HepG2 (cell line): ENCODE results near the gene ARHGAP23. TPM values are rescaled to one million over a fixed set of nuclear protein-coding genes. Genes with fewer than 3 reads are reported as not detected.

ENCODE experiments used
- CBFB ChIP-seq: sonication (generic); formaldehyde crosslinking; IDR thresholded peaks from 2 replicates; pipeline ENCODE4 v1.4.0; 2020; ENCODE audit warnings: missing genetic modification reagents
- CREBL2 ChIP-seq: sonication (generic); formaldehyde crosslinking; IDR thresholded peaks from 2 replicates; pipeline ENCODE4 v1.8.1; 2023; ENCODE audit warnings: missing genetic modification reagents, mild to moderate bottlenecking, borderline replicate concordance
- FOSL2 ChIP-seq: sonication (generic); formaldehyde crosslinking; IDR thresholded peaks from 2 replicates; pipeline ENCODE4 v1.4.0; 2020; ENCODE audit warnings: missing genetic modification reagents
- HINFP ChIP-seq: sonication (generic); formaldehyde crosslinking; IDR thresholded peaks from 2 replicates; pipeline ENCODE4 v1.4.0; 2020; ENCODE audit warnings: low read depth, mild to moderate bottlenecking, missing genetic modification reagents
- HOXA7 ChIP-seq: sonication (generic); formaldehyde crosslinking; IDR thresholded peaks from 2 replicates; pipeline ENCODE4 v1.8.1; 2022; ENCODE audit warnings: mild to moderate bottlenecking, missing genetic modification reagents, moderate library complexity
- KDM2A ChIP-seq: sonication (generic); formaldehyde crosslinking; IDR thresholded peaks from 2 replicates; pipeline ENCODE4 v1.4.0; 2020; ENCODE audit warnings: low read depth, missing genetic modification reagents, borderline replicate concordance
- NR0B2 ChIP-seq: sonication (generic); formaldehyde crosslinking; IDR thresholded peaks from 2 replicates; pipeline ENCODE4 v1.4.0; 2020; ENCODE audit warnings: mild to moderate bottlenecking, missing genetic modification reagents
- PRMT3 ChIP-seq: sonication (generic); formaldehyde crosslinking; IDR thresholded peaks from 2 replicates; pipeline ENCODE4 v1.8.1; 2022; ENCODE audit warnings: low read depth, mild to moderate bottlenecking, moderate library complexity, missing genetic modification reagents, borderline replicate concordance
- REPIN1 ChIP-seq: sonication (generic); formaldehyde crosslinking; IDR thresholded peaks from 2 replicates; pipeline ENCODE4 v1.8.0; 2022; ENCODE audit warnings: missing genetic modification reagents, low read depth, mild to moderate bottlenecking, borderline replicate concordance
- RFX1 ChIP-seq: fragments of 450-650 bp; IDR thresholded peaks from 2 replicates; pipeline ENCODE4 v1.6.1; 2017
- ZBTB14 ChIP-seq: sonication (generic); formaldehyde crosslinking; IDR thresholded peaks from 2 replicates; pipeline ENCODE4 v1.4.0; 2020; ENCODE audit warnings: missing genetic modification reagents
- ZBTB2 ChIP-seq: sonication (generic); formaldehyde crosslinking; IDR thresholded peaks from 2 replicates; pipeline ENCODE4 v1.8.0; 2022; ENCODE audit warnings: low read depth, missing genetic modification reagents
- ZIK1 ChIP-seq: sonication (generic); formaldehyde crosslinking; IDR thresholded peaks from 2 replicates; pipeline ENCODE4 v1.5.0; 2020; ENCODE audit warnings: mild to moderate bottlenecking, low read depth, missing genetic modification reagents, borderline replicate concordance
- ZNF3 ChIP-seq: IDR thresholded peaks from 2 replicates; pipeline ENCODE4 v1.7.0; 2017; ENCODE audit warnings: inconsistent platforms
- ZNF326 ChIP-seq: sonication (generic); formaldehyde crosslinking; IDR thresholded peaks from 2 replicates; pipeline ENCODE4 v1.4.0; 2020; ENCODE audit warnings: missing genetic modification reagents, borderline replicate concordance
- ZNF335 ChIP-seq: sonication (generic); formaldehyde crosslinking; IDR thresholded peaks from 2 replicates; pipeline ENCODE4 v1.4.0; 2020; ENCODE audit warnings: missing genetic modification reagents
- ZNF343 ChIP-seq: sonication (generic); formaldehyde crosslinking; IDR thresholded peaks from 2 replicates; pipeline ENCODE4 v1.4.0; 2020; ENCODE audit warnings: mild to moderate bottlenecking, missing genetic modification reagents
- ZNF367 ChIP-seq: sonication (generic); formaldehyde crosslinking; IDR thresholded peaks from 2 replicates; pipeline ENCODE4 v1.4.0; 2020; ENCODE audit warnings: missing genetic modification reagents, borderline replicate concordance
- ZNF446 ChIP-seq: sonication (generic); formaldehyde crosslinking; IDR thresholded peaks from 2 replicates; pipeline ENCODE4 v1.5.0; 2020; ENCODE audit warnings: mild to moderate bottlenecking, missing genetic modification reagents
- ZNF496 ChIP-seq: sonication (generic); formaldehyde crosslinking; IDR thresholded peaks from 2 replicates; pipeline ENCODE4 v1.8.1; 2023; ENCODE audit warnings: mild to moderate bottlenecking, moderate library complexity, missing genetic modification reagents; ENCODE audit not compliant: insufficient replicate concordance
- ZNF563 ChIP-seq: sonication (generic); formaldehyde crosslinking; IDR thresholded peaks from 2 replicates; pipeline ENCODE4 v1.8.0; 2022; ENCODE audit warnings: mild to moderate bottlenecking, moderate library complexity, missing genetic modification reagents
- ZNF724P ChIP-seq: sonication (generic); formaldehyde crosslinking; IDR thresholded peaks from 2 replicates; pipeline ENCODE4 v1.8.0; 2022; ENCODE audit warnings: missing genetic modification reagents, borderline replicate concordance
- ZNF775 ChIP-seq: sonication (generic); formaldehyde crosslinking; IDR thresholded peaks from 2 replicates; pipeline ENCODE4 v1.4.0; 2020; ENCODE audit warnings: missing genetic modification reagents, mild to moderate bottlenecking, moderate library complexity, borderline replicate concordance
- ZNF777 ChIP-seq: sonication (generic); formaldehyde crosslinking; IDR thresholded peaks from 2 replicates; pipeline ENCODE4 v1.4.0; 2020; ENCODE audit warnings: missing genetic modification reagents
- ZNF784 ChIP-seq: sonication (generic); formaldehyde crosslinking; IDR thresholded peaks from 2 replicates; pipeline ENCODE4 v1.5.1; 2020; ENCODE audit warnings: missing genetic modification reagents, mild to moderate bottlenecking, borderline replicate concordance
- polyA plus RNA-seq, 8 experiments: library from polyadenylated mRNA; depleted of rRNA in 3 of 8; stranded (reverse) in 7 of 8; unstranded in 1 of 8; fragments of >200 nt; fragmentation: Illumina TruSeq in 4 of 8; extraction: Trizol in 4 of 8; gene quantifications; 2 replicates each; pipeline versions ENCODE4 v1.2.1 to v1.2.3, GENCODE V29; 2011 to 2016; ENCODE audit warnings: low read depth in 4 of 8, missing spikeins in 1 of 8, mixed read lengths in 1 of 8; ENCODE audit not compliant: insufficient read depth in 1 of 8
- total RNA-seq, 5 experiments: library from RNA; depleted of rRNA; stranded (reverse); fragments of >200 nt; fragmentation: Illumina TruSeq; extraction: Trizol; gene quantifications; 2 replicates each; pipeline ENCODE4 v1.2.3, GENCODE V29; 2016; ENCODE audit warnings: low read depth in 1 of 5

ARHGAP23 gene
- total and polyA plus RNA-seq, 2 of the 13 experiments (the other 11 are each of a cell fraction or from before 2014, with no cell fraction given) = 0.03 TPM; not detected in 1

GRCh38 chr17:38509772-38510420 is 81.6 kb downstream of the ARHGAP23 start (continued):
- TF ChIP-seq ZNF496 (CRISPR knock-in tag) (no peak), FOSL2 (CRISPR knock-in tag) (0 out of 2 replicates have a peak, but pooled peaks have one; percentile 2), ZNF563 (CRISPR knock-in tag) (no peak; the same call in 1 of the 2 replicates), ZNF326 (CRISPR knock-in tag) (no peak), ZNF775 (CRISPR knock-in tag) (no peak), ZNF3 (CRISPR knock-in tag) (no peak), ZNF343 (CRISPR knock-in tag) (no peak), ZNF367 (CRISPR knock-in tag) (no peak), RFX1 (no peak), ZNF335 (CRISPR knock-in tag) (no peak), CREBL2 (CRISPR knock-in tag) (no peak), HINFP (CRISPR knock-in tag) (no peak), HOXA7 (CRISPR knock-in tag) (no peak), ZBTB14 (CRISPR knock-in tag) (peak; percentile 43; the same call in 1 of the 2 replicates), KDM2A (CRISPR knock-in tag) (peak; percentile 27; the same call in 1 of the 2 replicates), PRMT3 (peak; percentile 71; the same call in 1 of the 2 replicates), ZIK1 (CRISPR knock-in tag) (0 out of 2 replicates have a peak, but pooled peaks have one; percentile 11), NR0B2 (no peak), ZBTB2 (CRISPR knock-in tag) (peak; percentile 58; the same call in 1 of the 2 replicates), ZNF784 (CRISPR knock-in tag) (peak; percentile 71; the same call in 1 of the 2 replicates), REPIN1 (CRISPR knock-in tag) (no peak), CBFB (no peak), ZNF446 (0 out of 2 replicates have a peak, but pooled peaks have one; percentile 41), ZNF777 (CRISPR knock-in tag) (peak; percentile 99), ZNF724P (CRISPR knock-in tag) (no peak)
